ENCODE measurements around the gene MED26. TPM values are rescaled to one million over a fixed set of nuclear protein-coding genes. Genes with fewer than 3 reads are reported as not detected.
"Not testable (repeated sequence)": the region's sequence is repeated elsewhere in the genome, so short reads cannot be mapped to it uniquely, and the experiment has no call there.

Gene MED26, protein sequence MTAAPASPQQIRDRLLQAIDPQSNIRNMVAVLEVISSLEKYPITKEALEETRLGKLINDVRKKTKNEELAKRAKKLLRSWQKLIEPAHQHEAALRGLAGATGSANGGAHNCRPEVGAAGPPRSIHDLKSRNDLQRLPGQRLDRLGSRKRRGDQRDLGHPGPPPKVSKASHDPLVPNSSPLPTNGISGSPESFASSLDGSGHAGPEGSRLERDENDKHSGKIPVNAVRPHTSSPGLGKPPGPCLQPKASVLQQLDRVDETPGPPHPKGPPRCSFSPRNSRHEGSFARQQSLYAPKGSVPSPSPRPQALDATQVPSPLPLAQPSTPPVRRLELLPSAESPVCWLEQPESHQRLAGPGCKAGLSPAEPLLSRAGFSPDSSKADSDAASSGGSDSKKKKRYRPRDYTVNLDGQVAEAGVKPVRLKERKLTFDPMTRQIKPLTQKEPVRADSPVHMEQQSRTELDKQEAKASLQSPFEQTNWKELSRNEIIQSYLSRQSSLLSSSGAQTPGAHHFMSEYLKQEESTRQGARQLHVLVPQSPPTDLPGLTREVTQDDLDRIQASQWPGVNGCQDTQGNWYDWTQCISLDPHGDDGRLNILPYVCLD
- total RNA-seq: 10 to 100 TPM; 12.0 to 14.5 TPM

- CTCF ChIA-PET: interaction anchor here (0.8 to 2.3 kb wide), 3 partner anchors 32 to 100 kb away, joined by 3 to 5 read pairs (median 4); partner anchors contain the start of gene TMEM38A
- Mint-ChIP-seq H3K4me1 (ENCODE audit: low read depth) (peaks cover 36% of the 10 kb centered on the region), H3K36me3 (peaks cover 27% of the 10 kb centered on the region), H3K9me3 (no peaks in the 10 kb centered on the region), H3K27me3 (no peaks in the 10 kb centered on the region), H3K4me3 (peak within 1 kb of the TSS; percentile 99), H3K27ac (peak within 1 kb of the TSS; percentile 97)
- intact Hi-C loops (cut with micrococcal nuclease): loop anchor here (1.0 kb wide), 6 partner anchors 32 to 156 kb away; partner anchors contain the start of genes C19orf44, CALR3, CHERP and SMIM7
- DNase-seq: peak; percentile 96
- POLR2A ChIA-PET: interaction anchor here (0.5 to 4.2 kb wide), 10 partner anchors 10 to 1242 kb away, joined by 3 to 47 read pairs (median 4); partner anchors contain the start of genes C19orf44, CALR3, CHERP and SMIM7
Measured at GRCh38 chr19:16628183-16628983, at the start of gene MED26. Gene MED26 (minus strand): TSS chr19:16628204. CDS start chr19:16627943, 261 bp downstream.

DNA sequence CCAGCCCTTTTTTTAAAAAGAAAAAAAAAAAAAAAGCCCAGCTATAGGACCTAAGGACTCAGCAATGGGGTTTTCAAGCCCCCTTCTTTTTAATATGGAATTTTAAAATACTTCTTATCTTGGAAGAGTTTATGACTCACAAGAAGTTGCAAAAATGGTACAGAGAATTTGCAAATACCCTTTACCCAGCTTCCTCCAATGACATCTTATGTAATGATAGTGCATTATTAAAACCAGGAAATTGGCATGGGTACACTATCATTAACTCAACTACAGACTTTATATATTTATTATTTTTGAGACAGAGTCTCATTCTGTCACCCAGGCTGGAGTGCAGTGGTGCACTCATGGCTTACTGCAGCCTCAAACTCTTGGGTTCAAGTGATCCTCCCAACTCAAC lies 49.1 kb upstream of the MED26 start:
- ChIA-PET CTCF (interaction anchor here (0.7 kb wide), 1 partner anchor 20 kb away, joined by 3 read pairs; no protein-coding TSS in a partner anchor), POLR2A (interaction anchor here (0.6 kb wide), 1 partner anchor 268 kb away, joined by 6 read pairs; no protein-coding TSS in a partner anchor)
- Mint-ChIP-seq H3K27me3 (peaks cover 3% of the 10 kb centered on the region), H3K9me3 (peaks cover 8% of the 10 kb centered on the region), H3K36me3 (peaks cover 6% of the 10 kb centered on the region), H3K4me1 (ENCODE audit: low read depth) (no peaks in the 10 kb centered on the region), H3K4me3 (no peak overlapping the region), H3K27ac (no peak overlapping the region)
- DNase-seq: no peak
- intact Hi-C loops (cut with micrococcal nuclease): no loop called here

DNA sequence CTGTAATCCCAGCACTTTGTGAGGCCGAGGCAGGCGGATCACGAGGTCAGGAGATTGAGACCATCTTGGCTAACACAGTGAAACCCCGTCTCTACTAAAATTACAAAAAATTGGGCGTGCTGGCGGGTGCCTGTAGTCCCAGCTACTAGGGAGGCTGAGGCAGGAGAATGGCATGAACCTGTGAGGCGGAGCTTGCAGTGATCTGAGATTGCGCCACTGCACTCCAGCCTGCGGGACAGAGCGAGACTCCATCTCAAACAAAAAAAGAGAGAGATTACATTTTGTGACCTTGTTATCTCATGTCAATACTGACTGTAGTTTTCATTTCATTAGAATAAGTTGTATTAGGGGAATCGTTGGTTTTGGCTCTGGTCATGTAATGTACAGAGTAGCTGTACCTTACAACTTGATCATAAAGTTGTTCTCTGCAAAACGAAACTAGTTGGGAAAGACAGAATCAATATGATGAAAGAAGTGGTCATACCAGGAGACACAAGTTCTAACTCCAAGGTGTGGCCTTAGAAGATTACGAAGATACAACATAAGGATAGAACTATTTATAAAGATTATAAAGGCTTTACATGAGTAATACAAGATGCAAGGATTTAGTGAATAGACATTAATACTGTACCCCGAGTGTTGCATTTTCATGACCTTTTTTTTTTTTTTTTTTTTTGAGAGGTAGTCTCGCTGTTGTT lies 48.2 kb upstream of the MED26 start:
- CTCF ChIA-PET: interaction anchor here (0.7 kb wide), 1 partner anchor 20 kb away, joined by 3 read pairs; no protein-coding TSS in a partner anchor
- peaks cover 4% of the 10 kb centered on the region for H3K36me3 Mint-ChIP-seq
- H3K4me1 Mint-ChIP-seq (ENCODE audit: low read depth): no peaks in the 10 kb centered on the region
- no peak overlapping the region for H3K4me3 Mint-ChIP-seq
- no peak overlapping the region for H3K27ac Mint-ChIP-seq
- no peak for DNase-seq
- peaks cover 3% of the 10 kb centered on the region for H3K27me3 Mint-ChIP-seq
- POLR2A ChIA-PET: interaction anchor here (0.6 kb wide), 1 partner anchor 268 kb away, joined by 6 read pairs; no protein-coding TSS in a partner anchor
- intact Hi-C loops (cut with micrococcal nuclease): no loop called here
- H3K9me3 Mint-ChIP-seq: peaks cover 1% of the 10 kb centered on the region

DNA sequence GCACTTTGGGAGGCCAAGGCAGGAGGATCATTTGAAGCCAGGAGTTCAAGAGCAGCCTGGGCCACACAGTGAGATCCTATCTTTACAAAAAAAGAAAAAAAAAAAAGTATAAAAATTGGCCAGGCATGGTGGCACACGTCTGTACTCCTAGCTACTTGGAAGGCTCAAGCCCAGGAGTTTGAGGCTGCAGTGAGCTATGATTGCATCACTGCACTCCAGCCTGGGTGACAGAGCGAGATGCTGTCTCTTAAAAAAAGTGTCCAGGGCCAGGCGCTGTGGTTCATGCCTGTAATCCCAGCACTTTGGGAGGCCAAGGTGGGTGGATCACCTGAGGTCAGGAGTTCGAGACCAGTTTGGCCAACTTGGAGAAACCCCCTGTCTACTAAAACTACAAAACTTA lies 45.8 kb upstream of the MED26 start:
- DNase-seq; CTCF ChIA-PET; intact Hi-C loops (cut with micrococcal nuclease); H3K9me3 Mint-ChIP-seq; H3K4me3 Mint-ChIP-seq; POLR2A ChIA-PET; H3K27me3 Mint-ChIP-seq; H3K4me1 Mint-ChIP-seq (ENCODE audit: low read depth); H3K27ac Mint-ChIP-seq; H3K36me3 Mint-ChIP-seq: not testable (repeated sequence)

- H3K9me3 Mint-ChIP-seq: no peaks in the 10 kb centered on the region
- no peak for DNase-seq
- no peak overlapping the region for H3K4me3 Mint-ChIP-seq
- H3K27me3 Mint-ChIP-seq: peaks cover 4% of the 10 kb centered on the region
- CTCF ChIA-PET: interaction anchor here (0.6 kb wide), 1 partner anchor 17 kb away, joined by 3 read pairs; no protein-coding TSS in a partner anchor
- H3K27ac Mint-ChIP-seq: no peak overlapping the region
- intact Hi-C loops (cut with micrococcal nuclease): no loop called here
- H3K36me3 Mint-ChIP-seq: no peaks in the 10 kb centered on the region
- H3K4me1 Mint-ChIP-seq (ENCODE audit: low read depth): no peaks in the 10 kb centered on the region
- POLR2A ChIA-PET: interaction anchor here (1.0 kb wide), 1 partner anchor 19 kb away, joined by 4 read pairs; no protein-coding TSS in a partner anchor
Measured at GRCh38 chr19:16673231-16673630, 45.2 kb upstream of the MED26 start.

- Mint-ChIP-seq H3K9me3 (no peaks in the 10 kb centered on the region), H3K4me1 (ENCODE audit: low read depth) (no peaks in the 10 kb centered on the region), H3K4me3 (no peak overlapping the region), H3K27me3 (peaks cover 4% of the 10 kb centered on the region), H3K36me3 (no peaks in the 10 kb centered on the region), H3K27ac (no peak overlapping the region)
- intact Hi-C loops (cut with micrococcal nuclease): no loop called here
- CTCF ChIA-PET: no interaction called here
- DNase-seq: no peak
- POLR2A ChIA-PET: interaction anchor here (1.0 kb wide), 1 partner anchor 86 kb away, joined by 3 read pairs; no protein-coding TSS in a partner anchor
Measured at GRCh38 chr19:16671652-16672274, 43.8 kb upstream of the MED26 start.

DNA sequence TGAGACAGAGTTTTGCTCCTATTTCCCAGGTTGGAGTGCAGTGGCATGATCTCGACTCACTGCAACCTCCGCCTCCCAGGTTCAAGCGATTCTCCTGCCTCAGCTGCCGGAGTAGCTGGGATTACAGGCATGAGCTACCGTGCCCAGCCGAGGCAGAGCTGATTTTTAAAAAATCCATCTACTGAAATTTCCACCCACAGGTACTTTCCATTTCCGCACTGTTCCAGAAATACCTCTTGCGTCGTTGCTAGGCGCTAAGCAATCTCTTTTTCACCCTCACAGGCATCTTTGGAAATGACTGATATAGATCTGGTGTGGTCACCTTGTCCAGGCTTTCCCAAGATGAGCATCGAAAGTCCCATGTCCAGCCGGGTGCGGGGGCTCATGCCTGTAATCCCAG lies 42.3 kb upstream of the MED26 start:
- H3K27me3 Mint-ChIP-seq: peaks cover 1% of the 10 kb centered on the region
- no peaks in the 10 kb centered on the region for H3K4me1 Mint-ChIP-seq (ENCODE audit: low read depth)
- H3K4me3 Mint-ChIP-seq: no peak overlapping the region
- DNase-seq: no peak
- ChIA-PET CTCF (interaction anchor here (1.3 kb wide), 1 partner anchor 45 kb away, joined by 3 read pairs; no protein-coding TSS in a partner anchor), POLR2A (interaction anchor here (1.0 kb wide), 1 partner anchor 9 kb away, joined by 3 read pairs; the partner anchor contains the start of gene TMEM38A)
- H3K27ac Mint-ChIP-seq: no peak overlapping the region
- no peaks in the 10 kb centered on the region for H3K9me3 Mint-ChIP-seq
- intact Hi-C loops (cut with micrococcal nuclease): no loop called here
- H3K36me3 Mint-ChIP-seq: no peaks in the 10 kb centered on the region

DNA sequence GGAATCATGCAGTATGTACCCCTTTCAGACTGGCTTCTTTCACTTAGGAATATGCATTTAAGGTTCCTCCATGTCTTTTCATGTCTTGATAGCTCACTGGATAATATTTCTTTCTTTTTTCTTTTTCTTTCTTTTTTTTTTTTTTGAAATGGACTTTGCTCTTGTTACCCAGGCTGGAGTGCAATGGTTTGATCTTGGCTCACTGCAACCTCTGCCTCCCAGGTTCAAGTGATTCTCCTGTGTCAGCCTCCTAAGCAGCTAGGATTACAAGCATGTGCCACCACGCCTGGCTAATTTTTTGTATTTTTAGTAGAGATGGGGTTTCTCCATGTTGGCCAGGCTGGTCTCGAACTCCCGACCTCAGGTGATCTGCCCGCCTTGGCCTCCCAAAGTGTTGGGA lies 40.7 kb upstream of the MED26 start:
- H3K9me3 Mint-ChIP-seq; H3K4me3 Mint-ChIP-seq; POLR2A ChIA-PET; H3K36me3 Mint-ChIP-seq; H3K4me1 Mint-ChIP-seq (ENCODE audit: low read depth); CTCF ChIA-PET; intact Hi-C loops (cut with micrococcal nuclease); H3K27ac Mint-ChIP-seq; DNase-seq; H3K27me3 Mint-ChIP-seq: not testable (repeated sequence)

DNA sequence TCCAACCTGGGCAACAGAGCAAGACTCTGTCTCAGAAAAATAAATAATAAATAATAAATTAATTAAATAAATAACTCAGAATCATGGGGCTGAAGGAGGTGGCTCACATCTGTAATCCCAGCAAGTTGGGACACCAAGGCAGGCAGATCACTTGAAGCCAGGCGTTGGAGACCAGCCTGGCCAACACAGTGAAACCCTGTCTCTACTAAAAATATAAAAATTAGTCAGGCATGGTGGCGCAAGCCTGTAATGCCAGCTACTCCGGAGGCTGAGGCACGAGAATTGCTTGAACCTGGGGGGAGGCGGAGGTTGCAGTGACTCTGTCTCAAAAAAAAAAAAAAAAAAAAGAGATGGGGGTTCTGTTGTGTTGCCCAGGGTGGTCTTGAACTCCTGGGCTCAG lies 40.2 kb upstream of the MED26 start:
- CTCF ChIA-PET: no interaction called here
- no peaks in the 10 kb centered on the region for H3K4me1 Mint-ChIP-seq (ENCODE audit: low read depth)
- no peak for DNase-seq
- H3K4me3 Mint-ChIP-seq: no peak overlapping the region
- intact Hi-C loops (cut with micrococcal nuclease): no loop called here
- POLR2A ChIA-PET: no interaction called here
- H3K36me3 Mint-ChIP-seq: no peaks in the 10 kb centered on the region
- H3K9me3 Mint-ChIP-seq: no peaks in the 10 kb centered on the region
- H3K27ac Mint-ChIP-seq: no peak overlapping the region
- H3K27me3 Mint-ChIP-seq: peaks cover 1% of the 10 kb centered on the region

DNA sequence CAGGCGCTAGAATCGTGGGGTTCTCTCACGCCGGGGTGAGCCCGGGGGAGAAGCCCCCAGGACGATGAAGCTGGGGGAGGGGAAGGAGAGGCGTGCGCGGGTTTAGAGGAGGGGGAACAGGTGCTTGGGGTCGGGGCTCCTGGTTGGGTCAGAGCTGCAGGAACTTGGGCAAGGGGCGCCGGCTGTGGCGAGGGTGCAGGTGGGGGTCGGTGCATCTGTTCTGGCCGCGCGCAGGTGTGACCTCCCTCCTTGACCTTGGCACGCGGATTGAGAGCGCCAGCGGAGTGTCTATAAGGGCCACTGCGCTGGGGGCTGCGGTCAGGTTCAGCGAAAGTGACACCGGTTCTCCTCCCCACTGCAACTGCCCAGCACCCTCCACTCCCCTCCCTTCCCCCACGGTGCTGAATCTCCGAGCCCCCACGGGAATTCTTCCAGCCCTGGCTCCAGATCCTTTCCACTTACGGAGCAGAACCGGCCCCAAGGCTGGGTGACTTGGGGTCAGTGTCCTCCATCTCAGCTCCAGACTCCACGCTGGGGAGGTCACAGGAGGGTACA lies 33.6 kb upstream of the MED26 start:
- peak; percentile 18 for DNase-seq
- Mint-ChIP-seq H3K36me3 (peaks cover 14% of the 10 kb centered on the region), H3K4me3 (peak overlapping the region; percentile 70), H3K9me3 (no peaks in the 10 kb centered on the region), H3K27me3 (peaks cover 2% of the 10 kb centered on the region), H3K27ac (no peak overlapping the region), H3K4me1 (ENCODE audit: low read depth) (peaks cover 24% of the 10 kb centered on the region)
- intact Hi-C loops (cut with micrococcal nuclease): loop anchor here (5.0 kb wide), 2 partner anchors 89 to 1086 kb away; partner anchors contain the start of gene SLC35E1
- ChIA-PET CTCF (no interaction called here), POLR2A (interaction anchor here (1.3 to 3.0 kb wide), 4 partner anchors 8 to 74 kb away, joined by 3 to 10 read pairs (median 6); no protein-coding TSS in a partner anchor)
